ENCODE measurements around the gene SLC26A1. TPM values are rescaled to one million over a fixed set of nuclear protein-coding genes. Genes with fewer than 3 reads are reported as not detected.

The SLC26A1 gene
- total and polyA plus RNA-seq, 2 donors (not counting 3 experiments of a cell fraction or from before 2014, with no cell fraction given), result 0.10 TPM; not detected in 1

GRCh38 chr4:1041147-1041935 lies 48.1 kb upstream of the SLC26A1 start:
- no peak for FAIRE-seq
- Histone ChIP-seq H3K9me1 (replicated peaks; ENCODE audit: control insufficient read depth, extremely low read depth, insufficient read depth, low read length) (no peaks in the 10 kb centered on the region), H3K9me3 (replicated peaks; ENCODE audit: control insufficient read depth, insufficient read depth, low read length) (no peaks in the 10 kb centered on the region), H3K27ac (ENCODE audit: insufficient read depth, low read depth, low read length) (no peak overlapping the region), H3K36me3 (ENCODE audit: control insufficient read depth in 2 of 2, extremely low read depth in 1 of 2, insufficient read depth in 2 of 2, low read length in 2 of 2) (no peaks in the 10 kb centered on the region), H3K4me2 (ENCODE audit: insufficient read depth, low read length) (peak overlapping the region; percentile 9), H3K4me1 (ENCODE audit: control insufficient read depth, extremely low read depth, insufficient read depth, low read length) (peaks cover 18% of the 10 kb centered on the region), H3K4me3 (replicated peaks in 1 of 3; ENCODE audit: insufficient read depth in 1 of 3, low read depth in 1 of 3, low read length in 3 of 3) (no peak overlapping the region), H3K79me2 (ENCODE audit: control insufficient read depth, insufficient read depth, low read length) (no peaks in the 10 kb centered on the region), H4K20me1 (replicated peaks; ENCODE audit: control insufficient read depth, extremely low read depth, insufficient read depth, low read length) (no peaks in the 10 kb centered on the region), H3K9ac (replicated peaks; ENCODE audit: extremely low read depth, insufficient read depth, low read length) (no peak overlapping the region), H3K27me3 (ENCODE audit: control insufficient read depth in 2 of 2, insufficient read depth in 2 of 2, low read length in 2 of 2) (no peaks in the 10 kb centered on the region), H2AFZ (ENCODE audit: low read depth, low read length) (peak overlapping the region; percentile 81)
- intact Hi-C loops (cut with micrococcal nuclease) (no loop called here), dilution Hi-C loops (cut with MboI; ENCODE audit: extremely low pct_ligation_motif_present, low sequenced_read_pairs) (no loop called here)
- TF ChIP-seq EZH2 (IDR thresholded peaks at IDR 0.05; ENCODE audit: borderline replicate concordance, low read depth, low read length, severe bottlenecking), result no peak
- no peak for TF ChIP-seq CTCF (IDR thresholded peaks at IDR 0.05; ENCODE audit: extremely low read depth in 1 of 2, insufficient read depth in 1 of 2, low read depth in 1 of 2, low read length in 2 of 2)
- TF ChIP-seq MYC (IDR thresholded peaks at IDR 0.05; ENCODE audit: low read depth, low read length), result no peak
- no peak for TF ChIP-seq POLR2A (IDR thresholded peaks at IDR 0.05; ENCODE audit: low read depth, low read length)
- TF ChIP-seq JUN (IDR thresholded peaks at IDR 0.05; ENCODE audit: borderline replicate concordance, insufficient read depth, insufficient read length, low read depth), result no peak
- TF ChIP-seq POLR2AphosphoS5 (IDR thresholded peaks at IDR 0.05; ENCODE audit: insufficient read depth, low read depth, low read length), result no peak
- no peak for TF ChIP-seq MAX (IDR thresholded peaks at IDR 0.05; ENCODE audit: insufficient read depth, insufficient read length)
- TF ChIP-seq GATA2 (IDR thresholded peaks at IDR 0.05; ENCODE audit: insufficient read depth, insufficient read length, low read depth, low read length), result no peak
- no peak for TF ChIP-seq FOS (IDR thresholded peaks at IDR 0.05; ENCODE audit: borderline replicate concordance, insufficient read depth, low read length)
- DNase-seq (ENCODE audit: low read depth, low spot score), result peak; percentile 37
- POLR2A ChIA-PET, result no interaction called here
- no TSS peak for BruUV-seq (replicated peaks)
- CTCF ChIA-PET, result no interaction called here

Data from endothelial cell of umbilical vein (primary cell).